Right cardiac atrium (tissue), 5 donors: ENCODE data around the gene SPATA25. TPM values are rescaled to one million over a fixed set of nuclear protein-coding genes. Genes with fewer than 3 reads are reported as not detected.

Experiments
- ATAC-seq, 2 donors: fragments of 200-7000 bp; cut with Tn5 transposase; one replicate each; pipeline versions ENCODE4 v1.8.0 to v1.9.1; 2020; ENCODE audit warnings: moderate library complexity in 2 of 2, mild to moderate bottlenecking in 1 of 2
- DNase-seq, 3 donors: peaks; one replicate each; pipeline ENCODE4 v3.0.0-alpha.2; 2020
- H3K27ac ChIP-seq: one replicate; pipeline ENCODE4 v1.5.1; 2013; ENCODE audit warnings: mild to moderate bottlenecking, low read length, control low read depth, moderate library complexity
- H3K27me3 ChIP-seq: one replicate; pipeline ENCODE4 v1.6.1; 2013; ENCODE audit not compliant: control insufficient read depth, insufficient read depth
- H3K4me1 ChIP-seq: one replicate; pipeline ENCODE4 v1.6.1; 2013; ENCODE audit warnings: low read length; ENCODE audit not compliant: control insufficient read depth, insufficient read depth
- H3K4me3 ChIP-seq: one replicate; pipeline ENCODE4 v1.5.1; 2013; ENCODE audit warnings: low read length, control low read depth
- H3K9me3 ChIP-seq: one replicate; pipeline ENCODE4 v1.6.1; 2013; ENCODE audit warnings: low read length; ENCODE audit not compliant: control insufficient read depth
- WGBS: extraction: QIAGEN DNeasy Blood & Tissue Kit; methylation state at CpG from one replicate; pipeline ENCODE4 v1.1.7; 2013; 5-methylcytosine and 5-hydroxymethylcytosine counted together
- intact Hi-C, 4 donors: fragments of 100-400 bp; cut with DNase I; formaldehyde crosslinking; loops; one replicate each; pipeline versions ENCODE4 v1.11.0 to v1.14.0; 2022 to 2023
- polyA plus RNA-seq: library from polyadenylated mRNA; stranded (reverse); fragments of 200-250 nt; gene quantifications from one replicate; pipeline ENCODE4 v1.2.3, GENCODE V29; 2013
- total RNA-seq, 4 donors: library from RNA; stranded (reverse); fragmentation: NEBNext Ultra II Directional; extraction: Animal tissue kit (Norgen Biotek cat#: 25700); gene quantifications; one replicate each; pipeline ENCODE4 v1.2.1, GENCODE V29; 2021
- donor health status: healthy with polysubstance abuse.
- donor health status: DM: no; HTN: yes; CAD: no.
- donor health status: DM: no; HTN: no; CAD: no.
- donor health status: DM: no; HTN: yes; CAD: no; lungs with severe emphysema.
- donor health status: DM: yes; HTN: yes; CAD: no.

The SPATA25 gene
- total and polyA plus RNA-seq, 5 donors, result 1.7 to 2.6 (median 1.9) TPM

- peak overlapping the region; percentile 93 for H3K27ac ChIP-seq
- H3K4me3 ChIP-seq, result peak overlapping the region; percentile 90
- H3K27me3 ChIP-seq, result no peaks in the 10 kb centered on the region
- ATAC-seq, result peak in 1 of 2 donors; percentile 38
- no peak for DNase-seq
- WGBS, result 7% methylated on average over 13 of the region's 13 CpGs
- intact Hi-C loops, result no loop called here
- H3K9me3 ChIP-seq, result no peaks in the 10 kb centered on the region
- peaks cover 11% of the 10 kb centered on the region for H3K4me1 ChIP-seq
These were observed 29.6 kb downstream of the SPATA25 start for GRCh38 chr20:45857882-45858216.

- peak within 1 kb of the TSS; percentile 93 for H3K27ac ChIP-seq
- WGBS, result under 1% methylated on average over 36 of the region's 36 CpGs
- peaks cover 11% of the 10 kb centered on the region for H3K4me1 ChIP-seq
- H3K27me3 ChIP-seq, result no peaks in the 10 kb centered on the region
- intact Hi-C loops, result no loop called here
- peak; percentile 92 to 96 (median 96) for DNase-seq
- peak; percentile 99 for ATAC-seq
- no peaks in the 10 kb centered on the region for H3K9me3 ChIP-seq
- H3K4me3 ChIP-seq, result peak within 1 kb of the TSS; percentile 90
These were observed 30.1 kb downstream of the SPATA25 start, which contains the start of the genes ACOT8 and ZSWIM3 for GRCh38 chr20:45857114-45857881. Gene ACOT8 (minus strand): TSS chr20:45857392. CDS start chr20:45857315, 77 bp downstream. Gene ZSWIM3 (plus strand): TSS chr20:45857614. CDS start chr20:45857826, 212 bp downstream.

GRCh38 chr20:45853484-45853883, 33.9 kb downstream of the SPATA25 start:
- intact Hi-C loops, result no loop called here
- Histone ChIP-seq H3K27me3 (no peaks in the 10 kb centered on the region), H3K4me3 (no peak overlapping the region), H3K4me1 (peaks cover 11% of the 10 kb centered on the region), H3K27ac (no peak overlapping the region), H3K9me3 (no peaks in the 10 kb centered on the region)
- 79% methylated on average over 2 of the region's 2 CpGs for WGBS
- no peak for DNase-seq
- no peak for ATAC-seq

- ATAC-seq (no peak), DNase-seq (peak in 1 of 3 donors; percentile 25)
- Histone ChIP-seq H3K4me1 (peaks cover 6% of the 10 kb centered on the region), H3K27ac (no peak overlapping the region), H3K4me3 (no peak overlapping the region), H3K9me3 (no peaks in the 10 kb centered on the region), H3K27me3 (no peaks in the 10 kb centered on the region)
- intact Hi-C loops, result no loop called here
- 95% methylated on average over 6 of the region's 6 CpGs for WGBS
These were observed 35.1 kb downstream of the SPATA25 start for GRCh38 chr20:45852326-45852725.

- no peak for ATAC-seq
- intact Hi-C loops, result no loop called here
- Histone ChIP-seq H3K4me3 (no peak overlapping the region), H3K27me3 (no peaks in the 10 kb centered on the region), H3K9me3 (no peaks in the 10 kb centered on the region), H3K4me1 (peaks cover 6% of the 10 kb centered on the region), H3K27ac (no peak overlapping the region)
- DNase-seq, result no peak
These were observed 35.9 kb downstream of the SPATA25 start for GRCh38 chr20:45851501-45851900.

GRCh38 chr20:45850926-45851325, 36.5 kb downstream of the SPATA25 start:
- 71% methylated on average over 1 of the region's 1 CpG for WGBS
- DNase-seq, result peak in 1 of 3 donors; percentile 13
- Histone ChIP-seq H3K4me1 (peaks cover 5% of the 10 kb centered on the region), H3K27me3 (no peaks in the 10 kb centered on the region), H3K4me3 (no peak overlapping the region), H3K9me3 (no peaks in the 10 kb centered on the region), H3K27ac (peak overlapping the region; percentile 66)
- no peak for ATAC-seq
- intact Hi-C loops, result no loop called here

- 96% methylated on average over 2 of the region's 2 CpGs for WGBS
These were observed 37.2 kb downstream of the SPATA25 start for GRCh38 chr20:45850238-45850637.

GRCh38 chr20:45848969-45849582, 38.3 kb downstream of the SPATA25 start:
- Histone ChIP-seq H3K4me1 (no peaks in the 10 kb centered on the region), H3K4me3 (no peak overlapping the region), H3K27ac (no peak overlapping the region), H3K9me3 (no peaks in the 10 kb centered on the region), H3K27me3 (no peaks in the 10 kb centered on the region)
- ATAC-seq (no peak), DNase-seq (peak in 1 of 3 donors; percentile 30)
- 88% methylated on average over 8 of the region's 8 CpGs for WGBS
- intact Hi-C loops, result no loop called here

More at GRCh38 chr20:45850238-45850637, 37.2 kb downstream of the SPATA25 start:
- Histone ChIP-seq H3K9me3 (no peaks in the 10 kb centered on the region), H3K27ac (no peak overlapping the region), H3K4me3 (no peak overlapping the region), H3K27me3 (no peaks in the 10 kb centered on the region), H3K4me1 (peaks cover 2% of the 10 kb centered on the region)
- DNase-seq, result no peak
- no peak for ATAC-seq
- intact Hi-C loops, result no loop called here

GRCh38 chr20:45848421-45848820, 39.0 kb downstream of the SPATA25 start:
- Histone ChIP-seq H3K27me3 (no peaks in the 10 kb centered on the region), H3K9me3 (no peaks in the 10 kb centered on the region), H3K27ac (no peak overlapping the region), H3K4me1 (no peaks in the 10 kb centered on the region), H3K4me3 (no peak overlapping the region)
- intact Hi-C loops, result no loop called here
- 94% methylated on average over 8 of the region's 8 CpGs for WGBS
- DNase-seq (peak in 1 of 3 donors; percentile 17), ATAC-seq (no peak)

GRCh38 chr20:45845452-45845851, 42.0 kb downstream of the SPATA25 start:
- ATAC-seq, result no peak
- Histone ChIP-seq H3K4me3 (no peak overlapping the region), H3K9me3 (no peaks in the 10 kb centered on the region), H3K27ac (no peak overlapping the region), H3K4me1 (peaks cover 4% of the 10 kb centered on the region), H3K27me3 (no peaks in the 10 kb centered on the region)
- DNase-seq, result no peak
- intact Hi-C loops, result no loop called here

- DNase-seq (peak in 1 of 3 donors; percentile 48), ATAC-seq (peak in 1 of 2 donors; percentile 21)
- Histone ChIP-seq H3K27me3 (no peaks in the 10 kb centered on the region), H3K4me1 (peaks cover 4% of the 10 kb centered on the region), H3K4me3 (no peak overlapping the region), H3K27ac (no peak overlapping the region), H3K9me3 (no peaks in the 10 kb centered on the region)
- intact Hi-C loops, result no loop called here
- WGBS, result 93% methylated on average over 14 of the region's 14 CpGs
These were observed 43.9 kb downstream of the SPATA25 start for GRCh38 chr20:45843506-45843905.
